Liver (tissue), 9 donors: Measurements from ENCODE around the gene CD247. TPM values are rescaled to one million over a fixed set of nuclear protein-coding genes. Genes with fewer than 3 reads are reported as not detected.
A peak's percentile ranks its signal among the peaks of the same experiment; 100 is the strongest.

Source experiments
- DNase-seq: peaks from one replicate; pipeline ENCODE4 v3.0.0-alpha.2; 2017; ENCODE audit warnings: low spot score
- H3K27ac ChIP-seq, 2 donors: one replicate each; pipeline ENCODE4 v1.7.0; 2013; ENCODE audit warnings: inconsistent platforms in 2 of 2, low read length in 2 of 2, control low read depth in 1 of 2, low read depth in 1 of 2, mild to moderate bottlenecking in 1 of 2
- H3K27me3 ChIP-seq, 4 donors: one replicate each; pipeline versions ENCODE4 v1.6.1 to v1.7.0; 2013; ENCODE audit warnings: low read length in 3 of 4, inconsistent platforms in 1 of 4, mild to moderate bottlenecking in 1 of 4, moderate library complexity in 1 of 4; ENCODE audit not compliant: control insufficient read depth in 4 of 4, insufficient read depth in 4 of 4
- H3K36me3 ChIP-seq, 4 donors: one replicate each; pipeline versions ENCODE4 v1.6.1 to v1.7.0; 2013; ENCODE audit warnings: low read length in 3 of 4, mild to moderate bottlenecking in 3 of 4, low read depth in 1 of 4, moderate library complexity in 1 of 4; ENCODE audit not compliant: control insufficient read depth in 4 of 4, insufficient read depth in 3 of 4
- H3K4me1 ChIP-seq, 4 donors: one replicate each; pipeline versions ENCODE4 v1.6.1 to v1.7.0; 2013; ENCODE audit warnings: low read length in 3 of 4, mild to moderate bottlenecking in 3 of 4, moderate library complexity in 1 of 4; ENCODE audit not compliant: control insufficient read depth in 4 of 4, insufficient read depth in 4 of 4
- H3K4me3 ChIP-seq, 3 donors: one replicate each; pipeline versions ENCODE4 v1.6.1 to v1.7.0; 2013; ENCODE audit warnings: low read length in 3 of 3, control low read depth in 1 of 3, low read depth in 1 of 3, mild to moderate bottlenecking in 1 of 3
- H3K9ac ChIP-seq, 2 donors: one replicate each; pipeline ENCODE4 v1.7.0; 2013; ENCODE audit warnings: low read length in 2 of 2, mild to moderate bottlenecking in 2 of 2, moderate library complexity in 2 of 2, control low read depth in 1 of 2, low read depth in 1 of 2
- H3K9me3 ChIP-seq, 4 donors: one replicate each; pipeline versions ENCODE4 v1.6.1 to v1.7.0; 2013; ENCODE audit warnings: low read length in 3 of 4; ENCODE audit not compliant: control insufficient read depth in 4 of 4
- ATF3 ChIP-seq: IDR thresholded peaks from 2 replicates; pipeline ENCODE4 v1.6.1; 2016; ENCODE audit warnings: antibody characterized with exemption
- CTCF ChIP-seq: fragments of 150-350 bp; IDR thresholded peaks from 2 replicates; pipeline ENCODE4 v1.5.1; 2017; ENCODE audit warnings: improper control_type of control experiment, low read depth, low read length; ENCODE audit not compliant: missing input control
- EGR1 ChIP-seq, 2 donors: IDR thresholded peaks; 2 replicates each; pipeline ENCODE4 v1.6.1; 2016 to 2018; ENCODE audit warnings: antibody characterized with exemption in 2 of 2, low read depth in 2 of 2
- FOXA1 ChIP-seq: IDR thresholded peaks from 2 replicates; pipeline ENCODE4 v1.6.1; 2016; ENCODE audit warnings: antibody characterized with exemption
- FOXA2 ChIP-seq: IDR thresholded peaks from 2 replicates; pipeline ENCODE4 v1.6.1; 2016; ENCODE audit warnings: antibody characterized with exemption
- GABPA ChIP-seq, 2 donors: IDR thresholded peaks in 1 of 2; conservative IDR thresholded peaks in 1 of 2; 2 replicates each; pipeline ENCODE4 v1.6.1; 2016; ENCODE audit warnings: antibody characterized with exemption in 2 of 2, mild to moderate bottlenecking in 1 of 2, moderate library complexity in 1 of 2
- HNF4A ChIP-seq, 2 donors: conservative IDR thresholded peaks; 2 replicates each; pipeline ENCODE4 v1.6.1; 2016; ENCODE audit warnings: antibody characterized with exemption in 2 of 2, mild to moderate bottlenecking in 2 of 2
- HNF4G ChIP-seq: IDR thresholded peaks from 2 replicates; pipeline ENCODE4 v1.6.1; 2016; ENCODE audit warnings: antibody characterized with exemption
- JUND ChIP-seq, 2 donors: IDR thresholded peaks; 2 replicates each; pipeline ENCODE4 v1.6.1; 2016; ENCODE audit warnings: antibody characterized with exemption in 2 of 2
- MAX ChIP-seq: IDR thresholded peaks from 2 replicates; pipeline ENCODE4 v1.6.1; 2016; ENCODE audit warnings: antibody characterized with exemption
- NR2F2 ChIP-seq: IDR thresholded peaks from 2 replicates; pipeline ENCODE4 v1.6.1; 2016; ENCODE audit warnings: antibody characterized with exemption
- RAD21 ChIP-seq, 2 donors: IDR thresholded peaks; 2 replicates each; pipeline ENCODE4 v1.6.1; 2016; ENCODE audit warnings: antibody characterized with exemption in 2 of 2, mild to moderate bottlenecking in 2 of 2
- REST ChIP-seq: IDR thresholded peaks from 2 replicates; pipeline ENCODE4 v1.6.1; 2016; ENCODE audit warnings: antibody characterized with exemption, mild to moderate bottlenecking
- RXRA ChIP-seq, 2 donors: IDR thresholded peaks; 2 replicates each; pipeline ENCODE4 v1.6.1; 2017 to 2018; ENCODE audit warnings: antibody characterized with exemption in 2 of 2, mild to moderate bottlenecking in 1 of 2
- SP1 ChIP-seq: IDR thresholded peaks from 2 replicates; pipeline ENCODE4 v1.6.1; 2018; ENCODE audit warnings: antibody characterized with exemption, mild to moderate bottlenecking
- TAF1 ChIP-seq: conservative IDR thresholded peaks from 2 replicates; pipeline ENCODE4 v1.6.1; 2016; ENCODE audit warnings: antibody characterized with exemption, mild to moderate bottlenecking
- YY1 ChIP-seq: IDR thresholded peaks from 2 replicates; pipeline ENCODE4 v1.6.1; 2016; ENCODE audit warnings: antibody characterized with exemption, mild to moderate bottlenecking
- ZBTB33 ChIP-seq: IDR thresholded peaks from 2 replicates; pipeline ENCODE4 v1.6.1; 2016; ENCODE audit warnings: antibody characterized with exemption
- WGBS: extraction: QIAGEN DNeasy Blood & Tissue Kit; methylation state at CpG from one replicate; pipeline ENCODE4 v1.1.7; 2013; 5-methylcytosine and 5-hydroxymethylcytosine counted together
- polyA plus RNA-seq, 2 donors: library from polyadenylated mRNA; stranded (reverse) in 1 of 2; unstranded in 1 of 2; fragments of 200-250 nt in 1 of 2; fragments of >200 nt in 1 of 2; fragmentation: Nextera tagmentation in 1 of 2; extraction: Ambion mirVana in 1 of 2; gene quantifications; one replicate each; pipeline versions ENCODE4 v1.2.1 to v1.2.3, GENCODE V29; 2013 to 2015
- total RNA-seq, 2 donors: library from RNA; depleted of rRNA; stranded (reverse); fragments of >200 nt; gene quantifications; one replicate each; pipeline ENCODE4 v1.2.3, GENCODE V29; 2014
- donor health status: healthy.
- donor health status: healthy.
- donor health status: healthy.
- donor health status: healthy.
- donor health status: healthy.

The CD247 gene
- total and polyA plus RNA-seq, 4 donors = 0.61 to 2.2 (median 1.6) TPM

GRCh38 chr1:167387251-167387910, 130.9 kb downstream of the CD247 start:
- DNase-seq = no peak
- H3K4me3 ChIP-seq = no peak overlapping the region
- H3K27me3 ChIP-seq = no peaks in the 10 kb centered on the region
- peaks cover 6 to 15% (median 12%) of the 10 kb centered on the region in 4 donors for H3K36me3 ChIP-seq
- H3K27ac ChIP-seq = peak overlapping the region; percentile 4 to 54
- TF ChIP-seq MAX (no peak), RXRA (IDR thresholded peaks at IDR 0.05) (peak in 1 of 2 donors; percentile 47), ZBTB33 (no peak), FOXA2 (no peak), GABPA (IDR thresholded peaks at IDR 0.05 in 1 of 2, conservative IDR thresholded peaks at IDR 0.05 in 1 of 2) (no peak), FOXA1 (no peak), EGR1 (IDR thresholded peaks at IDR 0.05; ENCODE audit: low read depth in 2 of 2) (no peak), RAD21 (IDR thresholded peaks at IDR 0.05) (no peak), YY1 (no peak), TAF1 (no peak), REST (no peak), JUND (IDR thresholded peaks at IDR 0.05) (peak in 1 of 2 donors; percentile 35), NR2F2 (peak; percentile 53), ATF3 (no peak), HNF4G (no peak), CTCF (no peak), HNF4A (conservative IDR thresholded peaks at IDR 0.05) (peak; percentile 36 to 40), SP1 (peak; percentile 52)
- no peaks in the 10 kb centered on the region for H3K9me3 ChIP-seq
- WGBS = 64% methylated on average over 7 of the region's 7 CpGs
- peaks cover 0 to 5% (median 1%) of the 10 kb centered on the region in 4 donors for H3K4me1 ChIP-seq
- no peak overlapping the region for H3K9ac ChIP-seq

Other genes starting within 250 kb of the CD247 start
- gene CREG1, start 35.2 kb upstream of the CD247 start, total RNA-seq = 100 to 1,000 TPM in 1 of 2 donors, 10 to 100 TPM in 1; 91.3 to 100 TPM
- gene CREG1, start 35.2 kb upstream of the CD247 start, polyA plus RNA-seq = 100 to 1,000 TPM in 1 of 2 donors, 10 to 100 TPM in 1; 86.8 to 123 TPM
- 10 to 100 TPM in 1 of 2 donors, 1 to 10 TPM in 1; 8.3 to 15.0 TPM for gene RCSD1, start 111.7 kb upstream of the CD247 start, total RNA-seq
- 1 to 10 TPM; 3.1 to 3.8 TPM for gene RCSD1, start 111.7 kb upstream of the CD247 start, polyA plus RNA-seq
- 10 to 100 TPM; 20.8 to 26.1 TPM for gene MPZL1, start 203.5 kb upstream of the CD247 start, total RNA-seq
- 10 to 100 TPM; 11.3 to 12.8 TPM for gene MPZL1, start 203.5 kb upstream of the CD247 start, polyA plus RNA-seq